Activated CD4-positive, alpha-beta T cell treated with anti-CD3 and anti-CD28 coated beads, Interleukin-2, amount 50 U/mL, for 48 hours (primary cell): Measurements from ENCODE around the gene QRFP.
"Not testable (repeated sequence)": the region's sequence is repeated elsewhere in the genome, so short reads cannot be mapped to it uniquely, and the experiment has no call there.

Source experiments
- DNase-seq, 2 experiments: peaks; one replicate each; pipeline ENCODE4 v3.0.0-alpha.2; 2020

The QRFP gene

DNA sequence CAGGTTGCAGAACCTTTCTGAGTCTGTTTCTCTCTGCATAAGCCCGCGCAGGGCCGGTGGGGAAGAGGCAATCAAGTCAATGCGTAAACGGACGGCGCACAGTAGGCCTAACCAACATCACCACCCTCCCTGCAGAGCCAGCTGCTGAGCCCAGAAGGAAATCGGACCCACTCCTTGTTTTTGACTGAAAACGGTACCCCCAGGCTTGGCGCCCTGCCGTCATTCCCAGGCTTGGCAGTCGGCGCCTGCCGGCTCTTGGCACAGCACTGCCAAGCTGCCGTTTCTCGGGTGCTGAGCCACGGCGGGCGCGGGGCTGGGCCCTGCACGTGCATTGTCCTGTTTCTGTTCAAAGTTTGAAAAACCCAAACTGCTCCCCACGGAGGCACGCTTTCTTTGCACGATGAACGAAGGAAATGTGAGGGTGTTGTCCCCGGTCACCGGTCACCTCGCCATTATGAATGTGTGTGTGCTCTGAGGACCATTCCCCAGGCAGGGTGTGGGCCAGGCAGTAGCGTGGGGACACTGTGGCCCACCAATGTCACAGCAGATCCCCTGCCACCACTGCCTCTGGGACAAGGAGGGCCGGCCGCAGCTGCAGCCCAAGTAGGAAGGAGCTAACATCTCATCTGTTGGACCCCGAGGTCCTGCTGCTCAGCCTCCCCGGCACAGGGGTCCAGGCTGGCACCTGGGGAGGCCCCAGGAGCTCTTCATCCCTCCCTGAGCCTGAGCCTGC is 22.4 kb upstream of the QRFP start:
- DNase-seq, result no peak

DNA sequence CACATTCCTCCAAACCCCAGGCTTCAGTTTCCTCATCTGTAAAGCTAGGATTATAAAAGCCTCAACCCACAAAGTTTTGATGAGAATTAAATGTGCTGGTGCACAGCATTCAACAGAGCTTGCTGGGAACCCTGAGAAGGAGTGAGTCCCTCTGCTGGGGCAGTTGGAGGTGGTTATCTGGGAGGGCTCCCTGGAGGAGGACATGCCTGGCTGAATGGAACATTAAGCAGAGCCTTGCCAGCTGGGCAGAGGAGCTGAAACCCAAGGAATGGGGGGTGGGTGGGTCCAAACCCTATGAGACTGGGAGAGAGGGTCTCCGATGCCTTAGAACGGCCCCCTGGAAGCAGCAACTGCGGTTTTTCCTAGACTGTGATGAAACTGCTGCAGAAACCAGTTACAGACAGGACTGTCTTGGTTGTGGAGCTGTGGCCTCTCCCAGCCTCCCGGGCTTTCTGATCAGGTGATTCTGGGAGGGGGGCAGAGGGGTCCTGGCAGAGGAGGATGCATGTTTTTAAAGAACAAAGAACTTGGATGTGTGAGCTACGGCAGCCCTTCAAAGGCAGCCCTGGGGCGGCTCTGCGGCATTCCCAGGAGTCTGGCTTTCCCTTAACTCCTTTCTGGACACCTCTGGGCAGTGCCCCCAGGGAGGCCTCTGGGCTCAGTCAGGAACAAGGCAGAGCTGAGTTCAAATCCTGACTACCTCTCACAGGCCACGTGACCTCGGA is 21.7 kb upstream of the QRFP start:
- DNase-seq, result no peak

DNA sequence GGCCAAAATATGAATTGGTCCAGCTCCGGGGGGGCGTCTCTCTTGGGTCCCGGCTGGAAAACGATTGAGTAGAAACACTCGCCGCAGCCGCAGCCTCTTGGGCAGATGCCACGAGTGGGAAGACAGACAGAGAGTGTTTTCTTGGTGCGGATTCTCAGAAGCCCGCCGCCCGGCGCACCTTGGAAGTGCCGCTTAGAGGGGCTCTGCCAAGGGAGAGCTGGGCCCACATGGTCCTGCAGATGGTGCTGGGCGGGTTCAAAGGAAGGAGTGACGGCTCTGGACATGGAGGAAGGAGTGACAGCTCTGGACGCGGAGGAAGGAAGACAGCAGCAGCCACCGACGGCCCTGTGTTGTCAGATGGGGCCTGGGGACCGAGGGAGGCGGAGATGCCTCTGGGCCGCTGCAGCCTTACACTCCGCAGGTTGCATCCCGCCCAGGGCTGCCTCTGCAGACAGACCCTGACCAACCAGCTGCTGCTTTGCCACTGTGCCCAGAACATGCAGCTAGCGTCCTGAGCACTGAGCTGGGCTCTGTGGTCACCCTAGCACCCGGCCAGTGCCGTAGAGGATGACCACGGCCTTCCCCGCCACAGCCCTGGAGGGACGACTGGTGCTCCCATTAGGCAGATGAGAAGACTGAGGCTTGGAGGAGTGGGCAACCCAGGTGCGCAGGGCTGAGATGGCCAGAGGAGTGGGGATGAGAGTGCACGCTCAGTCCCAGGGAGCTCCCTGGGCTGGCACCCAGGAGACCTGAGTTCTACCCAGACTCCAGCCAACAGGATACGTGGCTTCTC is 20.8 kb upstream of the QRFP start:
- DNase-seq, result no peak

DNA sequence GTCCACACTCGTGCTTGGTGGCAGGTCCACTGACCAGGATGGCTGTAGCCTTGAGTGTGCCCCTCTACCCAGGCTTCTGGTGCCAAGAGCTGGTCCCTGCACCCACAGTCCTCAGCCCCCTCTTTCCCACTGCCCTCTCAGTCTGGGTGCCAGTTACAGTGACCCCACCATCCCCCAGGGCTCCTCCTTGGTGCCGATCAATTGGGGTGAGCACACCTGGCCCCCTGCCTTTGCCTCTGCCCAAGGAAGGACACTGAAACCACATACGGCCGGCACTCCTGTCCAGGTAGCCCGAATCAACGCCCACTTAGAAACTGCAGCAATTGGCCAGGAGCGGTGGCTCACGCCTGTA is 18.5 kb upstream of the QRFP start:
- no peak for DNase-seq

DNA sequence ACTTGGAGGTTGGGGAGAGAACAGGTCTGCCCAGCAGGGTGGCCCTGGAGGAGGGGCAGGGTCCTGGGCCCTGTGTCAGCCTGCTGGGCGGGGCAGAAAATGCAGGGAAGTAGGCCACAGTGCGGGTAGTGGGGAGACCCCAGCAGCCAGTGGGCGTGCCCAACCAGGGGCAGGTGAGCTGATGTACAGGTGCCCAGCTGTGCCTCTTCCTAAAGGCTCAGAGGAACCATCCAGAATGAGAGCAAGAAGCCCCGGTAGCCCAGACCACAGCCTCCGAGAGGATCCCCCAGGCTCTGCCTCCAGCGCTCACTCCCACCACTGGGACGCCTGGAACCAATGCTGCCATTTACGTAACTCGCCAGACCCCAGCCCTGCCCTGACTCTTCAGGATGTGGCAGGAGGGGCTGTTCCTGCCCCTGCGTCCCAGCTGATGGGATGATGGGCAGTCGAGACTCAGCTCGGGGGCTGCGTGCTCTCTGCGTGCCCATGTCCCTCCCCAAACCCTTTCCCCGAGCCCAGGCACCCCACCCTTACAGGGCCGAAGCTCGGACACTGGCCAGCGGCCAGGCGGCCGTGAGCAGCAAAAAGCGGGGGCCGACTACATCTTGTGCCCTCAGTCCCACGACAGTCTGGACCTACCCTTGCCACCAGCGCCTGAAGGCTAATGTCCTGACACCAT is 17.9 kb upstream of the QRFP start:
- no peak for DNase-seq

DNA sequence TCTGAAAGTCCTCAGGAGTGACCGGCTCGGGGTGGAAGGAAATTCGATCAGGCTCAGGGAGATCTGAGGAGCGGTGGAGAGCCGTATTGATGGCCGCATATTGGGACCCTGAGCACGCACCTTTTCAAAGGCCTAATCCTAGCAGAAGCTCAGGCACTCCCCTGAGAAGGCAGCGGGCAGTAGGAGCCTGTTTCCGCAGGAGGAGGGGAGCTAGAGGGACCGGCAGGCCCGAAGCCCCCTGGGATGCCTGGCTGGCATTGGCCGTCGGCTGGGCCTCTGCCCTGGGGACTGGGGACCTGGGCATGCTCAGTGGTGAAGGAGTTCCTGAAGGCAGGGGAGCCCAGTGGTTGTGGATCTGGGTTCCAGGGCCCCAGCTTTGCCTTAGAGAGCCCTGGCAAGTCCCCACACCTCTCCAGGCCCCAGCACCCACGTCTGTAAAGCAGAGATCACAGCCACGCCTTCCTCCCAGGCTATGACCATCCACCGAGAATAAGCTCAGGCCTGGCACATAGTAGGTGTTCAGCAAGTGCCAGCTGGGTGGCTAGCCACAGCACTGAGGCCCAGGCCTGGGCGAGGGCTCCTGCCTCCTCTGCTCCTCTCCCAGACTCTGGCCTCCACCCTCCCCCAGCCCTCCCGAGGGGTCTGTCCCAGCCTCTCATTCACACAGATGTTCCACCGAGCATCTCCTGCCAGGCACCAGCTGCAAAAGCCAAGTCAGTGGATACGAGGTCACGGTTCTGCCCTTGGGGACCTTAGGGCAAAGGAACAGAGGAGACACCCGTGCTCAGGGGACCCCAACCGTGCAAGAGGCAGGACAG is 17.2 kb upstream of the QRFP start:
- DNase-seq, result no peak

DNA sequence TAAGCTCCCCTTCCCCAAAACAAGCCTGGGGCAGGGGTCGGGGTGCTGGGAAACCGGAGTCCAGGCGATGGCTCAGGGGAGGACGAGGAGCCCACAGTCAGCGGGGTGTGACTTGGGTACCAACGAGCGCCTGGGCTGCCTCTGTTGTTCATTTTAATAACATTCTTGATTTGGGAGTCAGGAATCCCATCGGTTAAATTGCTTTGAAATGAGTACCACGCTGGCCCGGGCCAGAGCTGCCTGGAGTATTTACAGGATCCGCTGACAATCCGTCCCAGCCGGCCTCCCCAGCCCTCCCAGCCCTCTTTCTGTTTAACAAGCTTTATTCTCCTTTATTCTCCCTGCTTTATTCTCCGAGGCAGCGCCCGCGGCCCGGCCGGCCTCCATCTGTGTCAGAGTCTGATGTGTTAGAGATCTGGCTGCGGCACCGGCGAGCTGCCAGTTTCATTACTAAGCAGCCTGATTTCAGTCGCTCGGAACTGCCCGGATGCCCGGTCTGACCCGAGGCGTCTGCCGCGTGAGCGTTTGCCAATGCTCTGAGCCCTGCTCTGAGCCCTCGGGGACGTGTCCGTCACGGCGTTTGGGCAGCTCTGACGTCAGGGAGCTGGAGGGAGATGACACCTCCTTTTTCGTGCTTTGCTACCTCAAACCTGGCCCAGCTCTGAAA is 16.5 kb upstream of the QRFP start:
- DNase-seq, result no peak

DNA sequence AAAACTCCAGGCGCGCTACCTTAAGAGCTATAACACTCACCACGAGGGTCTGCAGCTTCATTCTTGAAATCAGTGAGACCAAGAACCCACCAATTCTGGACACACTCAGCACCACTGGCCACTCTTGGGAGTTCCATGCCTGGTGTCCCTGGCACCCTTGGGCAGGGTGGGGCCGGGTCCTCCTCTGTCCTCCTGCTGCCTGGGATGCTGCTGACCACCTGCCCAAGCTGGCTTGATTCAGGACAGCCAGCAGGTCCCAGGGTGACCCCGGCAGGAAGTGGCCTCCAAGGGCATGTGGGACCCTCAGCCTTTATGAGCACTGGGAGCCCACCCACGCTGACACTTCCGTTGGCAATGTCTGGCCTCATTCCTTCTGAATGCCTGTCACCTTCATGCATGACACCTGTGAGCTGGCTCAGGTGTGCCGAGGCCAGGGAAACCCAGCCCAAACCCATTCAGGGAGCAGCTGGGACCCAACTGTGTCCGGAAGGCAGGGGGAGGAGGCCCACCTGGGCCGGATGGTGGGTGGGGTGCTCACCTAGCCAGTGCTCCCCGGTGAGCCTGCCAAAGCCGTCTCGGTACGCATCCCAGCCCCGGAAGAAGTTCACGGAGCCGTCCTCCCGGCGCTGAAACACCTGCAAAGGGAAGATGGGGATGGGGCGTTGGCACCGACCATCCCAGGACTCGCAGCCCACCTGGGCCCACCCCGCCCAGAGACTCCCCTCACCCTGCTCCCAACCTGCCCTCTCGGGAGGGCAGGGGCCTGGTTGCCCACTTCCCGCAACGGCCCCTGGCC is 14.8 kb upstream of the QRFP start:
- no peak for DNase-seq

DNA sequence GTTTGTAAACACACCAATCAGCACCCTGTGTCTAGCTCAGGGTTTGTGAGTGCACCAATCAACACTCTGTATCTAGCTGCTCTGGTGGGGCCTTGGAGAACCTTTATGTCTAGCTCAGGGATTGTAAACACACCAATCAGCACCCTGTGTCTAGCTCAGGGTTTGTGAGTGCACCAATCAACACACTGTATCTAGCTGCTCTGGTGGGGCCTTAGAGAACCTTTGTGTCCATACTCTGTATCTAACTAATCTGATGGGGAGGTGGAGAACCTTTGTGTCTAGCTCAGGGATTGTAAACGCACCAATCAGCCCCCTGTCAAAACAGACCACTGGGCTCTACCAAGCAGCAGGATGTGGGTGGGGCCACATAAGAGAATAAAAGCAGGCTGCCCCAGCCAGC is 14.1 kb upstream of the QRFP start:
- DNase-seq, result not testable (repeated sequence)

DNA sequence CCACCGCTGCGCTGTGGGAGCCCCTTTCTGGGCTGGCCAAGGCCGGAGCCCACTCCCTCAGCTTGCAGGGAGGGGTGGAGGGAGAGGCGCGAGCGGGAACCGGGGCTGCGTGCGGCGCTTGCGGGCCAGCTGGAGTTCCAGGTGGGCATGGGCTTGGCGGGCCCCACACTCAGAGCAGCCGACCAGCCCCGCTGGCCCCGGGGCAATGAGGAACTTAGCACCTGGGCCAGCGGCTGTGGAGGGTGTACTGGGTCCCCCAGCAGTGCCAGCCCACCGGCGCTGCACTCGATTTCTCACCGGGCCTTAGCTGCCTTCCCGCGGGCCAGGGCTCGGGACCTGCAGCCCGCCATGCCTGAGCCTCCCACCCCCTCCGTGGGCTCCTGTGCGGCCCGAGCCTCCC is 13.4 kb upstream of the QRFP start:
- not testable (repeated sequence) for DNase-seq

DNA sequence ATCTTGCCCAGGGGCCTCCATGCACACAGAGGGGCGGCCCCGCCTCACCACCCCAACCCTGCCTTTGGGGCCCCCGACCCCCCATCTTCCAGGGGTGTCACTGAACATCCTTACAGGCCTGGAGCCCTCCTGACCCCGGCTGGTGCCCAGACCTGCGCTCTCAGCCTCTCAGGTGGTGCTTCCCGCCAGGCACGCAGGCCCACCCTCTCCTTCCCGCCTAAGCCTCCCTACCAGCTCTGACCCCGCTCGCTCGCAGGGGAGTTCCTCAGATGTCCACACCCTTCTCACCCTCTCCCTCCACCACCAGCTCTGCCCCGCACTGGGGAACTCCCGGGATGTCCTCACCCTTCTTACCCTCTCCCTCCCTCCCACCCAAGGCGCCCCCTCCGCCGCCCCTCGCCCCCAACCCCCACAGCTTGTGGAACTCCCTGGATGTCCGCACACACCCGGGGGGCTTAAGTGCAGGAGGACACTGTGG is 12.3 kb upstream of the QRFP start:
- DNase-seq, result no peak

DNA sequence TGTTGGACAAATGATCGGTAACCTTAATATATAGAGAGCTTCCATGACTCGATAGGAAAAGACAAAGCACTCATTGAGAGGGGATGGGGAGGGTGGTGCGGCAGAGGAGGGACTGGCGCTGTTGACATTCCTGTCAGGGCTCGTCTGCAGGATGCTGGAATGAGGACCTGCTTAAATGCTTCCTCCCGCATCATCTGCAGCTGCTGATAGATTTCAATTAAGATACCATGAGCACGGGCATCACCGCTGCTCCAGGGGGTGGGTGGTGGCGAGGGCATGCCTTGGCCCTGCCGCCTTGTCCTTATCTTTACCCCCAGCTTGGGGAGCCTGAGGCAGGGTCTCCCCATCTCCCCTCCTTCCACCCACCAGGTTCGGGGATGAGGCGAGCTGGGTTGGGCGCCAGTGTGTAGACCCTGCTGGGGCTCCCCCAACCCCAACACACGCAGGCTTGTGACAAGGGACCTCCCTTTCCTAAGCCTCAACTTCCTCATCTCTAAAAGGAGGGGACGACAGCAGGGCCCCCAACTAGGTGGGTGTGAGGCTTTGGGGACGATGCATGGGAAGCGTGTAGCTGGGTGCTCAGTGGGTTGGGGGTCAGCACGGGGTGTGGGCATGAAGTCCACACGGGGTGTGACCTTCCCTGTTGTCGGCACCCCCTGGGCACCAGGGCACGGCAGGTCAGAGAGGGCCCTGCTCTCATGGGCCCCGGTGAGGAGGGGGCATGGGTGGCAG is 11.7 kb upstream of the QRFP start:
- no peak for DNase-seq

DNA sequence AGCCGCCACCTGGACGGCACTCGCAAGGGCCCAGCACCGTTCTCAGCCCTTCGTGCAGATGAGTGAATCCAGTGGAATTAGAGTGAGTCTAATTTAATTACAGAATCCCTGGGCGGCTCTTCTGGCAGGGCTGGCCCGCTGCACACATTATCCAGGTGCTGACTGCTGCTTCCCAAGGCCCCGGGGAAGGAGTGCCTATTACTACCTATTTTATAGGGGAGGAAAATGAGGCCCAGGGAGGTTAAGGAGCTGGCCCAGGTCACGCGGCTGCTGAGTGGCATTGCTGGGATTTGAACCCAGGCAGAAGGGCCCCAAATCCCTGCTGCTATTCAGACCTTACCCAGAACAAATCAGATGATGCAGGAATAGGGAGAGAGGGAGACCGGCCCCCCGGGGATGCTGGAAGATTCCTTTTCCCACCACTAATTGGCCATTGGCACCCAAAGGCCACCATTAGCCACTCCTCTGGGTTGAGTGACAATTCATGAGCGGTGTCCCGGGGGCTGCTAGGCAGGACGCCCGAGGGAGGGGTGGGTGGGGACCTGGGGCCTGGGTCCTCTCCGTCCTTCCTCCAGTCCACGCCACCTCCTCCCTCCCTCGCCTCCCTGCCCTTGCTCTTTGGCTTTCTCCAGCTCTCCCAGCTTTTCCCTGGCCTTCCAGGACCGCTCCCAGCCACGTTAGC is 10.3 kb upstream of the QRFP start:
- DNase-seq, result no peak

DNA sequence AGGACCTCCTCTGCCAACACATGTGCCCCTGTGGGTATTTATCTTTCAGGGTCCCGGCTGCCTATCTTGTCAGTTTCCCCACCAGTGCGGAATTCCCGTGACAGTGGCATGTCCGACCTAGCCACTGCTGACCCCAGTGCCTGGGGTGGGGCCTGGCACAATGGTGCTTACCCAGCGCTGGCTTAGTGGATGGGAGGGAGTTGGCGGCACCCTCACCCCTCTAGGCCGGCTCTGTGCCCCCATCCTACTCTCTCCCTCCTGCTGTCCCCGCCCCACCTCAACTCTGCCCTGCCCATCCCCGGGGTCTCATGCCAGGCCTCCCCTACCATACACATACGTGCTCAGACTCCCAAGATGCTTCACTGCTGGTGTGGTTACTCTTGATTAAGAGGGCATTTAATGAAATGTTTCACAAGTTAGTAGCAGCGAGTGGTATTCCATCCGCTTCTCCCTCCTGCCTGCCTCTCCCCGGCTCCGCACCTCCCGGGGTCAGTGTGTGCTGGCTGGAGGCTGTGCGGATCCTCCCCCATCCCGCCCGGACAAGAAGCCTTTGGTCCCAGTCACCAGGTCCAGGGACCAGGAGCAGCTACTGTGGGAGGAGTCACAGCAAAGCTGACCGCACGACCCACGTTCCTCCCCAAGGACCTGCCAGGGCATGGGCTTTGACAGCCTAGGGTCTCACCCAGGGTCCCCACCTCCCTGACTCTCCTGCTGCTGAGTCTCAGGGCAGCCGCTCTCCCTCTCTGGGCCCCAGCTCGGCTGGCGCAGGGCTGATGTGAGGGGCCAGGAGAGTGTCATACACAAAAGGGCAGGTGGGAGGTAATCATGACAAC is 9.5 kb upstream of the QRFP start:
- no peak for DNase-seq

DNA sequence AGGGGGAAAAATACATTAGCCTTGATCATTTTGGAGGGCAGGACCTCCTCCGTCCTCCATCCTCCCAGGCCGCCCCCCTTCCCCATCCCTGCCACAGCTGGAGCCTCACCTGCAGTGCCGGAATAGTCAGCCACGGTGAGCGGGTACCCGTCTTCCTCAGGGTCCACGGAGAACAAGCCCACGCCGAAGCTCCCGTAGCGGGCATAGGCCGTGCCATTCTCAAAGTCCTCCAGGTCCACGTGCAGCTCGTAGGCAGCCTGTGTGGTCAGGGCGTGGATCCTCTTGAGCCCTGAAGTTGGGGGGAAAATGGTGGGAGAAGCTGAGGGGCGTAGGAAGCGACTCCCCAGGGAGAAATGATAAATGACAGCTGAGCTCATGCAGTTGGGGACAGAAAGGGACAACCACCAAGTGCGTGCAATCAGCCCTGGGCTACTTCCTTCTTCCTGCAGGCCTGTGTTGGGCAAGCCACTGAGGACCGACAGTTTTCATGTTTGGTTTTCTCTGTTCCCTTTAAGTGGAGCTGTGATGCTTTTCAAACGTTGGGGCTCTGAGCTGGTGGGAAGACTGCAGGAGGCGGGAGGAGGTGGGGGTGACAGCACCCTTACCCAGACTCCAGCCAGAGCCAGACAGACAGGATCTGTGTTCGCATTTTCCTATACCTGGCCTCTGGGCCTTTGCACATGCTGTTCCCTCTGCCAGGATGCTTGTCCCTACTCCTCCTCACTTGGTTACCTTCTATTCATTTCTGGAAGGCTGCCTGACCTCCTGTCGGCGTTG is 8.7 kb upstream of the QRFP start:
- no peak for DNase-seq

DNA sequence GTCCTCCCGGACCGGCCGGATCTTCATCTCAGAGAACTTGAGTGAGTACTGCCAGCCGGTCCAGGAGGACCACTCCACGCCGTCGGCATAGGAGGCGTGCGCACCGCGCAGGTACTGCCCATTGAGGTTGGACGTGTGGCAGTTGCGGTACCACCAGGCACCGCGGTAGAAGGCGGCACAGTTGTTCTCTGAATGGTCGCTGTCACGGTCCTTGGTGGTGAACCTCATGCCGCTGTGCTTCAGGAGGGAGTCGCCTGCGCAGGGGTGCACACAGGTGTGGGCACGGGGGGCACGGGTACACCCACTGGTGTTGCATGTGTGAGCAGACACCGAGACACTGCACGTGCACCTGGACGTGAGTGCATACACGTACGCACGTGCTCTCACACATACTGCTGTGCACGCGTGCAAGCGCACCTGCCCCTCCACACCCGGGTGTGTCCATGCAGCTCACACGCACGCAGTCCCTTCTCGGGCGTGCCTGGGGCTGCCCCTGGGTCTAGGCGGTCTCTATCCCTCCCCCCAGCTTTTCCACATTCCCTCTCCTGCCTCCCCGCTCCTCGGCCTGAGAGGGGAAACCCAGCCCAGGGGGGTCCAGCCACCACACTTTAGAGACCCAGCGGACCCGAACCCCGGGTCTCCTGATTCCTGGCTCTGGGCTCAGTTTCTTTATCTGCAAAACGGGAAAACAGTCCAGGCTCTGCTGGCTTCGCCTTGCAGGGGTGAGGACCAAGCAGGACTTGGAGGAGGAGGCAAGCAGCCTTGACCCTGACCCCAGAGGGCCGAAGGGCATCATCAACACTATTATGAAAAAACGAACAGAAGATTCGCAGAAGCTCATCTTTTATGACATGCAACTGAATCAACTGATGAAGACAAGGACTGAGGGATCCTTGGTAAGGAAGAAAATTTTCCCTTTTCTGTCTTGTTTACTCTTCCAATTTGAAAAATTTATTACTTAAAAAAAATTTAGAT is 7.7 kb upstream of the QRFP start:
- no peak for DNase-seq
